H1 (cell line): ENCODE measurements around the gene SH3D19.

Experiments
- POLR2AphosphoS5 ChIP-seq: IDR thresholded peaks from 2 replicates; pipeline ENCODE4 v1.6.1; 2011; ENCODE audit warnings: low read depth, low read length
- YY1 ChIP-seq: IDR thresholded peaks from 2 replicates; pipeline ENCODE4 v1.6.1; 2011; ENCODE audit warnings: low read depth, mild to moderate bottlenecking, low read length

- no peak for TF ChIP-seq YY1
- no peak for TF ChIP-seq POLR2AphosphoS5
Observed at GRCh38 chr4:151195801-151196200, 129.6 kb downstream of the SH3D19 start.
